ENCODE measurements around the gene GRM2.

The GRM2 gene

GRCh38 chr3:51712511-51712931 is 5.7 kb downstream of the GRM2 start:
- no peak overlapping the region for H3K27ac ChIP-seq
- TF ChIP-seq, protein P1, sequence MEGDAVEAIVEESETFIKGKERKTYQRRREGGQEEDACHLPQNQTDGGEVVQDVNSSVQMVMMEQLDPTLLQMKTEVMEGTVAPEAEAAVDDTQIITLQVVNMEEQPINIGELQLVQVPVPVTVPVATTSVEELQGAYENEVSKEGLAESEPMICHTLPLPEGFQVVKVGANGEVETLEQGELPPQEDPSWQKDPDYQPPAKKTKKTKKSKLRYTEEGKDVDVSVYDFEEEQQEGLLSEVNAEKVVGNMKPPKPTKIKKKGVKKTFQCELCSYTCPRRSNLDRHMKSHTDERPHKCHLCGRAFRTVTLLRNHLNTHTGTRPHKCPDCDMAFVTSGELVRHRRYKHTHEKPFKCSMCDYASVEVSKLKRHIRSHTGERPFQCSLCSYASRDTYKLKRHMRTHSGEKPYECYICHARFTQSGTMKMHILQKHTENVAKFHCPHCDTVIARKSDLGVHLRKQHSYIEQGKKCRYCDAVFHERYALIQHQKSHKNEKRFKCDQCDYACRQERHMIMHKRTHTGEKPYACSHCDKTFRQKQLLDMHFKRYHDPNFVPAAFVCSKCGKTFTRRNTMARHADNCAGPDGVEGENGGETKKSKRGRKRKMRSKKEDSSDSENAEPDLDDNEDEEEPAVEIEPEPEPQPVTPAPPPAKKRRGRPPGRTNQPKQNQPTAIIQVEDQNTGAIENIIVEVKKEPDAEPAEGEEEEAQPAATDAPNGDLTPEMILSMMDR (conservative IDR thresholded peaks at IDR 0.05), result no peak

GRCh38 chr3:51712963-51713362 is 6.1 kb downstream of the GRM2 start:
- TF ChIP-seq, protein P1 (conservative IDR thresholded peaks at IDR 0.05), result no peak
- H3K27ac ChIP-seq, result no peak overlapping the region

DNA sequence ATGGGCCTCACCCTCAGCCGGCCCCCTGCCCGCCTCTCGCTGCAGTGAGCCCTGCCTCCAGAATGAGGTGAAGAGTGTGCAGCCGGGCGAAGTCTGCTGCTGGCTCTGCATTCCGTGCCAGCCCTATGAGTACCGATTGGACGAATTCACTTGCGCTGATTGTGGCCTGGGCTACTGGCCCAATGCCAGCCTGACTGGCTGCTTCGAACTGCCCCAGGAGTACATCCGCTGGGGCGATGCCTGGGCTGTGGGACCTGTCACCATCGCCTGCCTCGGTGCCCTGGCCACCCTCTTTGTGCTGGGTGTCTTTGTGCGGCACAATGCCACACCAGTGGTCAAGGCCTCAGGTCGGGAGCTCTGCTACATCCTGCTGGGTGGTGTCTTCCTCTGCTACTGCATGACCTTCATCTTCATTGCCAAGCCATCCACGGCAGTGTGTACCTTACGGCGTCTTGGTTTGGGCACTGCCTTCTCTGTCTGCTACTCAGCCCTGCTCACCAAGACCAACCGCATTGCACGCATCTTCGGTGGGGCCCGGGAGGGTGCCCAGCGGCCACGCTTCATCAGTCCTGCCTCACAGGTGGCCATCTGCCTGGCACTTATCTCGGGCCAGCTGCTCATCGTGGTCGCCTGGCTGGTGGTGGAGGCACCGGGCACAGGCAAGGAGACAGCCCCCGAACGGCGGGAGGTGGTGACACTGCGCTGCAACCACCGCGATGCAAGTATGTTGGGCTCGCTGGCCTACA is 8.5 kb downstream of the GRM2 start:
- TF ChIP-seq, protein P1 (conservative IDR thresholded peaks at IDR 0.05), result no peak
- no peak overlapping the region for H3K27ac ChIP-seq

DNA sequence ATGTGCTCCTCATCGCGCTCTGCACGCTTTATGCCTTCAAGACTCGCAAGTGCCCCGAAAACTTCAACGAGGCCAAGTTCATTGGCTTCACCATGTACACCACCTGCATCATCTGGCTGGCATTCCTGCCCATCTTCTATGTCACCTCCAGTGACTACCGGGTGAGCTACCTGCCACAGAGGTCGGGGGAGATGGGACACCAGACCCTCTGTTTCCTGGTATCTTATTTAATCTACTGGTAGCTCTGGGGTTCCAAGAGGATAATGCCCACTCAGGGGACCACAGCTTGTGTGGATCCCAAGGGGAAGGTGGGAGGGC is 9.1 kb downstream of the GRM2 start:
- no peak overlapping the region for H3K27ac ChIP-seq
- TF ChIP-seq, protein P1 (conservative IDR thresholded peaks at IDR 0.05), result no peak

DNA sequence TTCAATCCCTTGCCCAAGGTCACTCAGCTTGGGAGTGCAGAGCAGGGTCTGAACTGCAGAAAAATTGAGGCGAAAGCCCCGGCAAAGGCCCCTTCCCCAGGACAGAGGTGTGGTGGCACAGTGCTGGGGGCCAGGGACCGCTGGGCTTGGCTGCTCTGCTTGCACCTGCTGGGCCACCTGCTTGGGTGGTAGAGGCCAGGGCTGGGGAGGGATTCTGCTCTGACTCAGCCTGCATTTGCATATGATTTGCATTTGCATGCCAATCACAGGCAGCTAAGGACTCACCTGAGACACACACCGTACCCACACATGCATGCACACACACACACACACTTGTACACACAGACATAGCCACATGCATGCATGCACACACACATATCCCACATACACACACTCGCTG is 9.9 kb downstream of the GRM2 start:
- H3K27ac ChIP-seq, result no peak overlapping the region
- TF ChIP-seq, protein P1 (conservative IDR thresholded peaks at IDR 0.05), result no peak

- TF ChIP-seq, protein P1 (conservative IDR thresholded peaks at IDR 0.05), result no peak
- H3K27ac ChIP-seq, result no peak overlapping the region
These were observed 10.6 kb downstream of the GRM2 start for GRCh38 chr3:51717446-51717845.

DNA sequence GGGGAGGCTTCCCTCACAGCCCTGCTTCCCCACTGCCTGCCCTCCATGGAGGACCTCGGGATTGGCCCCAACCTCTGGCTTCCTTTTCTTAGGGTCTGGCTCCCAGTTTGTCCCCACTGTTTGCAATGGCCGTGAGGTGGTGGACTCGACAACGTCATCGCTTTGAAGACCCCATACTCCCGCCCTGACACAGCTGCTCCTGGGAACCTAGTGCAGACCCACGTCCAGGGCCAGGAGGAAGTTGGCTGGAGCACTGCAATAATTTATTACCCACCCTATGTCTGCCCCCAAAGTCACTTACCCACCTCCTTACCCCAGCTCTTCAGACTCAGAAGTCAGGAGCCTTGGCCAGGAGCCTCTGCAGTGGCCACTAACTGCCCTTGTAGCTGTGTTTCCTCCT is 11.1 kb downstream of the GRM2 start:
- TF ChIP-seq, protein P1 (conservative IDR thresholded peaks at IDR 0.05), result no peak

More for the DNA sequence above, 11.1 kb downstream of the GRM2 start:
- H3K27ac ChIP-seq, result no peak overlapping the region
